HT-29 (cell line): ENCODE results near the gene SCIN. TPM values are rescaled to one million over a fixed set of nuclear protein-coding genes. Genes with fewer than 3 reads are reported as not detected.
"Not testable (repeated sequence)": the region's sequence is repeated elsewhere in the genome, so short reads cannot be mapped to it uniquely, and the experiment has no call there.

Experiments
- DNase-seq: peaks from one replicate; pipeline ENCODE4 v3.0.0-alpha.2; 2015; ENCODE audit warnings: low spot score
- total RNA-seq: library from RNA; depleted of rRNA; stranded (reverse); fragments of >200 nt; shearing (Covaris generic); gene quantifications from 2 replicates; pipeline ENCODE4 v1.2.3, GENCODE V29; 2014

SCIN gene
- total RNA-seq, 1 experiment from 2014 or later = 1.5 TPM

DNA sequence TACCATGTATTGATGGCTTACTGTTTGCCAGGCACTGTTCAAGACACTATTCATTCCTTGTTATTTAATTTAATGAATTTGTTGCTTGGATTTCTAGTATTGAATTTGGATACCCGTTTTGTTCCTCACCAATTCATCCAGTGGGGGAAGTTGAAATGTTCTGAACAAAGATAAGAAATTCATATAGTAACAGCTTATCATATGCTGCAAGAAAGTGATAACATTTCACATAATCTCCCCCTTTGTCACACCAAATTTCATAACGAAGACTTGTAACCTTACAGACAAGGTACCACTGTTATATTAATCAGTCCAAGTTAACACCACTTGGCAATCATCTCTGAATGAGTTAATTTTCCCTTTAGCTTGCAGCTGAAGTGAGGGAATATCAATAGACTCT lies 42.1 kb downstream of the SCIN start:
- no peak for DNase-seq

DNA sequence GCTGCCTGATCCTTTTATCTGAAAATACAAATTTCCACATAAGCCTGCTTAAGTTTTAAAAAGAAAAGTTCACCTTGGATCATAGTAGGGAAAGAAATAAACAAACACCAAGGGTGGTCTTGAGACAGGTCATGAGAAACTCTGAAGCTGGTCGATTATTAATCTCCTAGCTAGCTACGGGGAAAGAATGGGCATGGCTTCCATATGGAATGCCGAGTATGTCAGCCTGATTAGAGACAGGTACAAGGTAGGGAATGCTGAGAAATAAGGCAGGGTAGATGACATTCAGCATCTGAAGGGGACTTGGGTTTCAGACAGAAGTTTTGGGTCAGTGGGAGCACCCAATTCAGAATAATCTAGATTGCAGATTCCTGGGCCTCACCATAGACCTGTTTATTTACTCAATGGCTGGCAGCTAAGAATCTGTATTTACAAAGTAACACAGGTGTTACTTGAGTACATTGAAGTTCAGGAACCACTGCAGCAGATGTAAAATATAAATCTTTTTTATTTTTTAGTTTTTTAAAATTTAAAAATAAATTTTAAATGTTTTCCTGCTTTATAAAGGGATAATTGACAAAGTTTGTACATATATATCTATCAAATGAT lies 49.0 kb downstream of the SCIN start:
- DNase-seq = no peak

DNA sequence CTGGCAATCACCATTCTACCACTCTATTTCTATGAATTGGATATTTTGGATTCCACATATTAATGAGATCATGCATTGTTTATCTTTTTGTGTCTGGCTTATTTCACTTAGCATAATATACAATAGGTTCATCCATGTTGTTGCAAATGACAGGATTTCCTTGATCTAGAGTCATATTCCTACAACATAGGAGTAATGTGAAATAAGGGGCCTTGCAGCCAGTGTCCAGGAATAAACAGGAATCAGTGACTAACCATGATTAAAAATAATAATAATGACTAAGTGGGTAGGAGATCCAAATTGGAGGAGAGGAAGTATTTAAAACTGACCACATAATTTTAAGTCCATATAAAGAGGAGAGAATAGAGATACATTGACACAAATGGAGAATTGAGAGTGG lies 49.9 kb downstream of the SCIN start:
- no peak for DNase-seq

DNA sequence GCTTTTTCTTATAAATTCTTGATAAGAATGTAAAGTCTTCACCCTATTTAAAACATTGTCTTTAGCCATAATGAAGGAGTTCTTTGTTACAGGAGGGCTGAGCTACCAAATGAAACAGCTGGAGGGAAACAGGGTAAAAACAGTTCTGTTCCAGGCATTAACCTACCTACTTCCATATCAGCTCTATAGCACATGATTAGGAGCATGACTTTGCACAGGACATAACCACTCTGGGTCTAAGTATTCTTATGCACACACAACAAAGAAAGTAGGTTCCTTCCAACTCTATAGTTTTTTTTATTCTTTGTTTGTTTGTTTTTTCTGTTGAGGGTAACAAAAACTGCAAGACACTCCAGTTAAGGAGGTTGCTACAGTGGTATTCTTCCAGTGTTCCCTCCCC lies 52.7 kb downstream of the SCIN start:
- no peak for DNase-seq

DNA sequence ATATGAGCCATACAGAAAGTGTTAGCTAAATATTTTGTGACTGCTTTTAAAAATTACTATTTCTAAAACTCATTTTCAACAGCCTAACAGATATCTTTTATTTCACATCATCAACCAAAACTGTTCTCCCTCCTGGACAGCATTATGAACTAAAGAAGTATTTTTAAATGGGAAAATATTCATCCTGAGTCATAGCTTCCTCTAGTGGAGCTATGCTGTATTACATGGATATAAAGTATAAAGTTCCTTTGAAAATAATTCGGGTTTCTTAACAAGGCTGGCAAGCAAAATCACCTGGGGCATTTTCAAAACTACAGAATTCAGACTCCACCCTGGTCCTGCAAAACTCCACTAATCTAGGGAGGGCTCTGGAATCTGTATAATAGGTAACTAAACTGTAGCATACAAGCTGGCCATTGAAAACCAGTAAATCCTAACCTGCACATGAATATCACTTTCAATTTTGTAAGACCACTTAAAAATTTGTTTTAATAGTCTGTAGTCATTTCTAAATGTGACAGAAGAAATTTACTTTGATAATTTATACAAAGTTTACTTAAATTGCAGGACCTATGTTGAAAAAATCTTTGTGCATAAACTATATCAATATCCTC lies 53.5 kb downstream of the SCIN start:
- DNase-seq = peak; percentile 78

DNA sequence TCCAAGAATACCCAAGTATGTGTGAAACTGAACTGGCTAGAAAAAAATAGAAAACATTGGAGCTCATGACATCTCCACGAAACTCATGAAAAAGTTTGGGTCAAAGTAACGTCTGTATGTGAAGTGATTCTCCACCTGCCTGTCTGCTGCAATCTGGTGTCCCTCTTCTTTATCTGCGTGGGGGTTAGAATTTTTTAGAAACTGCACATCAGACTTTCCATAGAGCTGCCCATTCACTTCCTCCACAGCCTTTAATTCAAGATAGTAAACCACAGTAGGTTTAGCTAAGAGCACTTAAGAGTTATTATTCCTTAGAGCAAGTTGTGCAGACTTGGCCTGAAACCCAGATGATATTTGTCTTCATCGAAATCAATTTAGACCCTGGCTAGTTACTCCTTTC lies 55.3 kb downstream of the SCIN start:
- no peak for DNase-seq

DNA sequence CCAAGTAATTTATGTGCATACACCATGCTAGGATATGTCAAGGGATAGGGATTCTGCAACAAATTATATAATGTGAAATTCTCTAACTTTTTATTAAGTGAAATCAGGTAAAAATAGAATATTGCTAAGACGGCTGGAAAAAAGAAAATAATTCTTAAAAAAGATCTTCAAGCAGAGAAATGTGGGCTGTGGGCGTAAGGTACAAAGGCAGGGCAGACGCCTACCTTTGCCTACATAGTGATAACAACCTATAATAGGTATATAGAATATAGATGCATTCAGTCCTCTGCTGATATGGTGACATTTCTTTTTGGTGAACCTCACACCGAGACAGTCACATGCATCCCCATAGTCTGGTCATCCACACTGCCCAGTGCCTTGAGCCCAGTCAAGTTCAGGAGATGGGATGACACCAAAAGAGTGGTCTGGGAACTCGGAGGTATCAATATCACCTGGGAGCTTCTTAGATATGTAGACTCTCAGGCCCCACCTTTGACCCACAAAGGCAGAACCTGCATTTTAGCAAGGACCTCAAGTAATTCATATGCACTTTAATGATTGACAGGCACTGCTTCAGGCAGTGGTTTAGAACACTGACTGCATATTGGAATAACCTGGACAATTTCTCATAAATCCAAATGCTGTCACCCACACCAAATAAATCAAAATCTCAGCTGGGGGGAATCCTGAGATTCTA lies 59.4 kb downstream of the SCIN start:
- no peak for DNase-seq

DNA sequence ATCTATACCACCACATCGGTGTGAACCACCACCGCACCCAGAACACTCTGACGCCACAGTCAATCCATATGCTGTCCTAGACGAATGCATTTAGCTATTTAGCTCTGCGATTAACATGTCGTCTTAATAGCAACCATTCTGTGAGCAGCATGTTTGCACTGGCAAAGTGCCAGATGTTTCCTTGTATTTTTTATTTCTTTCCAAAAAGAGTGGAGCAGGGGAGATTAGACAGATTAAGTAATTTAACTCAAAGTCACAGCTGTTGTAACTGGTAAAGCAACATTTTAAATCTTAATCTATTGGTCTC lies 59.9 kb downstream of the SCIN start:
- DNase-seq = no peak

DNA sequence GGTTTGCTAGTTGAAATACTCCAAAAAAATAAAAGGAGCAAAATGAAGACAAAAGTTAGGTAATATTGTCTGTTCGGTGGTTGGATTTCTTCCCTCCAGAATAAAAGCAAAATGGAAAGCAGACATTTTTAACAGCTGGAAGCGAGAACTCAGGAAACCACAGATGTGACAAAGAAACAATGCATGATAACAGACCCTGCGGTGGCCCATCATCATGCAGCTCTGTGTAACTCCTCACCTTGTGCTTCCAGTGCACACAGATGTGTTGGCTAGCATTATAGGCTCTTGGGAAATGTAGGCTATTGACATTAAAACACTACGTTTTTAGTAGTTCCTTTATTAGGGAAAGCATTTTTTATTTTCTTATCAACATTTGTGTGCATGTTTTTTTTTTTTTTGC lies 63.1 kb downstream of the SCIN start:
- DNase-seq = no peak

DNA sequence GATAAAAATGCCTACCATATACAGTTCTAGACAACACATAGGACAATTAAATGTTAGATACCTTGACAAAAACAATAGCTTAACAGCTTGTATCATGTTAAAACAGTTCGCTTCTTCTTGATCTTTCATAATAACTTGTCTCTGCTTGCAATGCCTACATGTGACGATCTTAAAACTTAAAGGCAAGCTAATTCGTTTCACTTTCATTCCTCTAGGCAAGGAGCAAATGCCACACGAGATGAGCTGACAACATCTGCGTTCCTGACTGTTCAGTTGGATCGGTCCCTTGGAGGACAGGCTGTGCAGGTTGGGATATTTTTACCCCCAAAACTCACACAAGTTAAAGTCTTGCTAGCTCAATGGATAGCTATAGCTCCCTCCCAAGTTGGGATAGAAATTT lies 65.3 kb downstream of the SCIN start:
- DNase-seq = no peak

DNA sequence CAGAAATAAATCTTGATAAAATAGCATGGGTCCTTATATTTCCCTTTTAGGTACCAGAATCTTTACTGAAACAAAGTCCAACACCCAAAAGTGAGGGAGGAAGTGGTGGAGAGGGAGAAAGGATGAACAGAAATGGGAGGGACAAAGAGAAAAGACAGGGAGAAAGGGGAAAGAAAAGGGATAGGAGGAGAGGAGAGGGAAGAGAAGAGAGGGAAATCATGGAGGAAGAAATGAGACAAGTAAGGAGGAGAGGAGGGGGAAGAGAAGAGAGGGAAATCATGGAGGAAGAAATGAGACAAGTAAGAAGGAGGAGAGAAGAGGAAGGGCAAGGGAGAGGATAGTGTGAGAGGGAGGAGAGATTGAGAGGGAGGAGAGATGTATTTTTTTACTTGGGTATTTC lies 66.8 kb downstream of the SCIN start:
- no peak for DNase-seq

DNA sequence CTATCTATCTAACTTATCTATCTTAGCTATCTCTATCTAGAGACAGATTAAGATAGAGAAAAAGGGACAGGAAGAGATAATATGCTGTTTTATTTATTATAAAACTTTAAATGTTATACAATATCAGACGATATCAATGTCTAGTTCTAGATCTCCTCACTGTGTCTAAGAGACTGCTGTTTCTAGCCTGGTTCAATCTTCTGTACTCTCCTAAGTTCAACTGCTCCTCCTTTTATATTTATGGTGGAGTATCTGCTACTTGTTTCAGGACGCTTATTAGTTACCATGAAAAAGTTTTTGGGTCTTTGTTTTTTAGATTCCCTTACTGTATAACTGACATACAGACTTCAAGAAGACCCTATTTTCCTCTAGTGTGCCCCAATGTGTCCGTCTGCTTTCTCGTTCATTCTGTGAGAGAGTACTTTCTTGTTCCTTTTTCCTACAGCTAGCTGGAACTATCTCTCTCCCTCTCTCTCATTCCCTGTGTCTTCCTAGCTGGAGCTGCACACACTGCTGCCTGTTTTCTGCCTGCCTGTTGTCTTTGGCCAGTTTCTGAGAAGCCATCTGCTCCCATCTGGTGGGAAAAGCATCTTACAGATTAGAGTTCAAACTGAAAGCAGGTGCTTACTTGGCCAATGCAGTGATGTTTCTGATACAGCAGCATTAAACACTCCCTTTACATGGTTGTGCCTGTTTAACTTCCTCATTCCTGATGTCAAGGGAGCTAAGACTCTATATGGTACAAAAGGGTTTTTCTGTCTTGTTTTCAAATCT lies 67.5 kb downstream of the SCIN start:
- DNase-seq = no peak

DNA sequence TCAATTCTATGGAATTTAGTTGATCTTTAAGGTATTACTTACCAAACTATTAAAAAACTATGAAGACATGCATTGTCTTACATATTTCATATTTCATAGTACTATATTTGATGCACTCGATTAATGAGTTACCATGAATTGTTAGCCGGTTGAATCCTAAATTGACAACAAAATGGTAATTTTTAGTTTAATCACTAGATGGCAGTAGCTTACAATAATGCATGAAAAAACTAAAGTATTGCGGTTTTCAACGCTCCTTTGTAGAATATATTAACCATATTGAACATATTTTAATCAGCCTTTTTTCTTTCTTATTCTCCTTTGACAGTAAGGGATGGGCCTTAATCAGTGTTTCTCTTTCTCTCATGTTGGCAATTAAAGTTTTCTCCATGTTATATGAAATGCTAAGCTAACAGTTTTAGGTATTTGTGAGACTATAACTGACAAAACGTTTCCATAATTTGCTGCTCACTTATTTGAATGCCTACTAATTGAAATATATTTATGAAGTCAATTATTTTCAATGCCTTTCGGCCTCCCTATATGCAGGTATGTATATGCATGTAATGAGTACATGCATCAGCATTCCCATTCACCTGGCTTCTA lies 68.4 kb downstream of the SCIN start:
- DNase-seq = peak; percentile 72

DNA sequence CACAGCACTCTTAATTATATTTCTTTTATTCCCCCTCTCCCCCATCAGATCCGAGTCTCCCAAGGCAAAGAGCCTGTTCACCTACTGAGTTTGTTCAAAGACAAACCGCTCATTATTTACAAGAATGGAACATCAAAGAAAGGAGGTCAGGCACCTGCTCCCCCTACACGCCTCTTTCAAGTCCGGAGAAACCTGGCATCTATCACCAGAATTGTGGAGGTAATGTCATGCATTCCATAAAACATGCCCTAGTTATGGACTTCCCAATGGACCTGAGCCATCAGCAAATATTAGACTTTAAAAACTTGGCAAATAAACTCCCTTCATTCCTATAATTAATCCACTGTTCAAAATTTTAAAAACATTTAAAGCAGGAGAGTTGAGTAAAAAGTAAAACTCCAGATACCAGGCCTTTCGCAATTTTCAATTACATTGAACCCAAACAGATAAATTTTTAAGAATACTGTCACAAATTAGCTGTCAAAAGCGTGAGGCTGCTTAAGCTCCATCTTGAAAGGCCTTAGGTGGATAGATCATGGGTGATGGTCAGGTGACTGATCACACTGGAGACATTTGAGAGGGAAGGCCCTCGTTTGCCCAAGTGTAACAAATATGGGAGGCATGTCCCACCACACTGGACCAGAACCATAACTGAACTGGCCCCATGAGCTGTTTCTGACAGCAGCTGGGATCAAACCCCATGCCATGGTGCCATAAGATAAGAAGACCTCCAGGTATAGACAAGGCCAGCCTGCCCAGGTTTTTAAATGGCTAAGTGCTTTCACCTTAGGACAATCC lies 70.0 kb downstream of the SCIN start:
- no peak for DNase-seq

DNA sequence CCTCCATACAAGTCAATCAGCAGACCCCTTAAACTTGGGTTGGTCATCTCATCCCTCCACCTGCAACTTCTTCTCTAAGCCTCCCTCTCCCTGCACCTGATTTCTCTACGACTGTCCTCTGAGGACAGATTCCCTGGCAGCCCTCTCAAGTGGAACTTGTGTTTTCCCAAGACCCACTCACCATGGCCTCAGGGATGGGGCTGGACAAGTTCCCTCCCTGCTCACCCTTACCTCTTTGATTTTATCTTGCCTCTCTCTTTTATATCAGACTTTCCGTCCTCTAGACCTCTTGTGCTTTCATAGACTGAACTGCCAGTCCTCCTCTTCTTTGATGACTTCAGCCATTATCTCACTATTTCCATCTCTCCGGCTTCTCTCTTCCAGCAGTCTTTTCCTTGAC lies 70.7 kb downstream of the SCIN start:
- DNase-seq = no peak

DNA sequence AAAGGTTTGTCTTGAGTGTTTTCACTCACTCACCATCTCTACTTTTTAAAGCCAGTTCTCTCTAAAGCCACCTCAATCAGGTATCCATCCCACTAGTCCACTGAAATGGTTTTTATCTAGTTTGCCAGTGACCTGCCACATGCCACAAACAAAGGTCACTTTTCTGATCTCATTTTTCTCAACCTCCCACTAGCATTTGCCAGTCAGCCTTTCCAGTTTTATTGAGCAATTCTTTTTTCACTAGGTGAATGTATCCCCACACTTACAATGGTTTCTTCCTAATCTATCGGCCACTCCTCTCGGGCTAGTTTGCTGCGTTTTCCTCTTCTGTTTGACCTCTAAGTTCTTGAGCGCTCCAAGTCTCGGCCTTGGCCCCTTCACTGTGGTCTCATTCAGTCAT lies 72.0 kb downstream of the SCIN start:
- no peak for DNase-seq

DNA sequence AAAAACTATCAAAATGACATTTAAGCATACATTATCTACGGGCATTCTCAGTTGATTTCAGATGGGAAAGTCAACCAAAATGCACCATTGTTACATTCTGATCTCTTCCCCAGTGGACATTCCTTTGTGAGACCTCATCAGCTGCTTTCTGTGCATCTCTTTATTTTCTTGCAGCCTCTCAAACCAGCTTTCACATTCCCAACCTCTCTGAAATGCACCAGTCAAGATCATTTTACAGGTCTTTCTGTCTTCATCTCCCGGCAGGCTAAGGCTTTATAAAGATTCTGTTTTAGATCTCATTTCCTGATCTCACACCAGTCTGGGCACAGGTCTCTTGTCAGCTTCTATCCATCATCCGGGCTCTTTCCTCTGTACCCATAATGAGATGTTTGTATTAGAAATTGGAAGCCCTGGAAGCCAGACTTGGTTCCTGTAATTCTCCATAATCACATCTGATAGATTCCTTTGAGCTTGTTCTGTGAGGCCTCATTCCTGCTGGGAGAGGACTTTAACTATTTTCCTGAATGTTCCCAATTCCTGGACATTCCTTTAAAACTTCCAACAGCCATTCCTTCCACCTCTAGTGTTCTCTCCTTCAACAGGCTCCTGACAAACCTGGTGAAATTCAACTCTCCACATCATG lies 72.6 kb downstream of the SCIN start:
- DNase-seq = no peak

DNA sequence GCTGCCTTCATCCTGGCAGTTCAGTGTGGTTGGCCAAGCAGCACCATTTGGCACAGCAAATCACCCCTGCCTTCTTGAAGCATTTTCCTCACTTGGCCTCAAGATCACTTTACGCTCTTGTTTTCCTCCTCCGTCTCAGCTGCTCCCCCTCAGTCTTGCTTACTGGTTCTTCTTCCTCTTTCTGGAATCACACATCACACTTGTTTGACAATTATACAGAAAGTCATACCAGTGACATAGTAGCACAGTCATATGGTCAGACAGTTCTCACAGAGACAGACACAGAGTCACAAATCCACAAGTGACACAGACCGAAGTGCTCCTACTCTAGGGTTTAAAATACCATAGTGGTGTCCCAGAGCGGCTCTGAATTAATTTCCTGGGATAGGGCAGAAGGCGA lies 73.1 kb downstream of the SCIN start:
- no peak for DNase-seq

DNA sequence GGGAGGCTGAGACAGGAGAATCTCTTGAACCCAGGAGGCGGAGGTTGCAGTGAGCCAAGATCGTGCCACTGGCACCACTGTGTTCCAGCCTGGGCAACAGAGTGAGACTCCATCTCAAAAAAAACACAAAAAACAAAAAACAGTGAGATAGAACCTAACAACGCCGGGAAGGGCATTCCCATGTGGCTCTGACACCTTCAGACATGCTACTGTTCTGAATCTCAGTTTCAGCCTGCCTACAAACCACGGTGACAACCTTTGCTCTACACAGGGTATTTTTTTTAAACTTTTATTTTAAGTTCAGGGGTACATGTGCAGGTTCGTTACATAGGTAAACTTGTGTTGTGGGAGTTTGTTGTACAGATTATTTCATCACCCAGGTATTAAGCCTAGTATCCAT lies 74.7 kb downstream of the SCIN start:
- not testable (repeated sequence) for DNase-seq

DNA sequence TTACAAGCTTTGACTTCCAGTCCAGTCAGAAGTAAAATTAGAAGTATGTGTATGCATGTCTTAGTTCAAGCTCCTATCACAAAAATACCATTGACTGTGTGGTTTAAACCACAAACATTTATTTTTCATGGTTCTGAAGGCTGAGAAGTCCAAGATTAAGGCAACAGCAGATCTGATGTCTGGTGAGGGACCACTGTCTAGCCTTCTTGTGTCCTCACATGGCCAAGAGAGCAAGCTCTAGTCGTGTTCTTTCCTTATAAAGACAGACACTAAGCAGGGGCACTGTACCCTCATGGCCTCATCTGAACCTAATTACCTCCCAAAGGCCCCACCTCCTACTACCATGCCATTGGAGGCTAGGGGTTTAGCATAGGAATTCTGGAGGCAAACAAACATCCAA lies 75.6 kb downstream of the SCIN start:
- DNase-seq = no peak
